ENCODE data around the gene CERS3.

CERS3 gene

GRCh38 chr15:100528833-100529428 is at the start of gene CERS3:
TSS of gene CERS3 (minus strand) at chr15:100528950. CDS start at chr15:100501849, 27,101 bp downstream.
- DNase-seq (ENCODE audit: low read depth in 1 of 2, low spot score in 1 of 2) = no peak

DNA sequence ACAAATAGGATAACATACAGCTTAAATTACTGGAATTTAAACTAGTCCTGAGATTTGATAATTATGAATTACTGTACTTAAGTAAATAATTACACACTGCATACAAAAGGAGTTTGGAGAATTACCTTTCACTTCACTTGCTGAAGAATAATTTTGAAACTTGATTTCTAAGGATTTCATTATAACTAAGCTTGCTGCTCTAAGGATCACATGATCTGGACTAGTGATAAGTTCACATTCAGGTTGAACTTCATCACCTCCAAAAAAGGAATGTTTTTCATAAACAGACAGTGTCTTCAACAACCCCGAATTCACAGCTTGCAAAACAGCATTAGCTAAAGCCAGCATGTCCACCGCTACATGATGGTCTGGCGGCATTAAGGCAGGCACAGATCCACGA is 44.8 kb upstream of the CERS3 start:
- no peak for DNase-seq (ENCODE audit: low read depth in 1 of 2, low spot score in 1 of 2)

DNA sequence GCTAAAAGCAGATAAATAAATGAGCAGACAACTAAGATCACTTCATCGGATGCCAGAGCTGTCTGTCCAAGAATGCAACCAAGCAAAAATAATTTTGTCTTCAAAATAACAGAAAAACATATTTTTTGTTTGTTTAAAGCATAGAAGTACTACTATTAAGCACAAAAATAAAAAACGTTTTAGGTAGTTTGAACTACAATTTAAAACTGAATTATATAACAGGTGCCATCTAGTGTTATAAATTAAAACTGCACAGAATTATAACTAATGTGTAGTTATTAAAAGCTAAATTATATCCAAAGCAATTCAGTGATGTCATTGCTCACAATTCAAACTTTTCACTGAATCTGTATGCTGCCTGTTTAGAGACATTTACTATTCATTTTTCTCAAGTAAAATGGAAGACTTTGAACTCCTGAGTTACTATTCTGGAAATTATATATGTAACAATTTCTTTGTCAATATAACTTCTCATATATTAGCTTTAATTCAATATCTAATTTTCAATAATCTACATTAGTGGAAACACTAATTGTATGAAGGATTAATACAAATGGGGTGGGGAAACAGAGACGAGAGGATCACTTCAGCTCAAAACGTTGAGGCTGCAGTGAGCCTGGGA is 43.7 kb upstream of the CERS3 start:
- no peak for DNase-seq (ENCODE audit: low read depth in 1 of 2, low spot score in 1 of 2)

- DNase-seq (ENCODE audit: low read depth in 1 of 2, low spot score in 1 of 2) = no peak
Observed at GRCh38 chr15:100571592-100572167, 42.9 kb upstream of the CERS3 start.

DNA sequence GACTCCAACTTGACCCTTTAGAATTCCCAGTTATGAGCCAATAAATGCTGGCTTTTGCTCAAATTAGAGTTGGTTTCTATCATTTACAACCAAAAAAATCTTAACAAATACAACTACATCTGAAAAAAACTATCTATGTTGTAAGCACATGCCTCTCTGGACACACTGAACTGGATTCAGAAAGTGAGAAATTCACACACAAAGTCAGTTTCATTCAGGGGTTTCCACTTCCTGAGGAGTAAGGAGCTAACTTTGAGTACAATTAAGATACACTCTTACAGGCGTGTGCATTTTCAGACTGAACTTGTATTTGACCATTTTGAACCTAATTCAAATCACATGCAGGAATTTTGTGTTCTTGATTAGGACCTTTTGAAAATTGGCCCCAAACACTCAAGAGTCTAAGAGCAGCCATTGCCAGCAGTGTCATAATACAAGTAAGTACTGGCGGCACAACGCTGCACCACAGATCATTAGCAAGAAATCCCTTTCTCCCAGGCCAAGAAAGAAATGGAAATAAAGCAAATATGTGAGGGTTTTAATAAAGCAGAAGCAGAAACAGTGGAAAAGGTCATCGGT is 42.1 kb upstream of the CERS3 start:
- DNase-seq (ENCODE audit: low read depth in 1 of 2, low spot score in 1 of 2) = no peak

GRCh38 chr15:100570275-100570674 is 41.5 kb upstream of the CERS3 start:
- DNase-seq (ENCODE audit: low read depth in 1 of 2, low spot score in 1 of 2) = no peak

GRCh38 chr15:100569391-100569790 is 40.6 kb upstream of the CERS3 start:
- DNase-seq (ENCODE audit: low read depth in 1 of 2, low spot score in 1 of 2) = no peak

DNA sequence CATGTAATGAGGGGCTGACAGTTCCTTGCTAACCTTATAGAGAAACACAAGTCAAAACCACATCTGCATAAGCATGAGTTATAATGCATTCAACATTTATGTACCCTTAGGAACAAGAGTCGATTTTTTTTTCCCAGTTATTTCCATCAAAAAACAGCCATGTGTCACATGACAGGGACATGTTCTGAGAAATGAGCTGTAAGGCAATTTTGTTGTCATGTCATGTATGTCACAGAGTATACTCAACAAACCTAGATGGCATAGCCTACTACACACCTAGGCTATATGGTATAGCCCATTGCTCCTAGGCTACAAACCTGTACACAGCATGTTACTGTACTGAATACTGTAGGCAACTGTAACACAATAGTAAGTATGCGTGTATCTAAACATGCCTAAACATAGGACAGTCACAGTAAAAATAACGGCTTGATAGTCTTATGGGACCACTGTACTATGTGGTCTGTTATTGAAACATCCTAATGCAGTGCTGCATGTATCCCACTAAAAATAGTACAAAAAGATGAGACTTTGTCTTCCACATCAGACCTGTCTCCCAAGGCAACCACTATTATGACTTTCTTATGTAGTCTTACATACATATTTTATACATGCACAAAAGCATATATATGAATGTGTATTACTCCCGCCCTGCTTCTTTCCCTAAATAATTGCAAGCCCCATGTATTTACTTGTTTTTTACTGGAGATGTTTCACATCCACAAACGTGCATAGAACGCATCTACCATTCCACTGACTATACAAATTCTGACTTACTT is 38.3 kb upstream of the CERS3 start:
- no peak for DNase-seq (ENCODE audit: low read depth in 1 of 2, low spot score in 1 of 2)

DNA sequence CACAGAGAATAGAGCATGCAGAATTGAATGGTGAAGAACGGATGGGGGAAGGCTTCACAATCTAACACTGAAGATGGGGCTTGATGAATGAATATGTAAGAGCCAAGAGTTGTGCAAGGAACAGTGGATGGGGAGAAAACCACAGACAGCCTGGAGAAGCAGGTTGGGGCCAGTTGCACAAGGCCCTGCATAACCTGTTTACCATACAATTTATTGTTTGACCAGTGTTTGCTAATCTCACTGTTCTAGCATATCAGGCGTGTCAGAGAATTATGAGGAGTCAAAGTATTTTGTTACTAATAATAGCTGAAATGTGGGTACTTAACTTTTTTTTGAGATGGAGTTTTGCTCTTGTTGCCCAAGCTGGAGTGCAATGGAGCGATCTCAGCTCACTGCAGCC is 36.8 kb upstream of the CERS3 start:
- no peak for DNase-seq (ENCODE audit: low read depth in 1 of 2, low spot score in 1 of 2)

DNA sequence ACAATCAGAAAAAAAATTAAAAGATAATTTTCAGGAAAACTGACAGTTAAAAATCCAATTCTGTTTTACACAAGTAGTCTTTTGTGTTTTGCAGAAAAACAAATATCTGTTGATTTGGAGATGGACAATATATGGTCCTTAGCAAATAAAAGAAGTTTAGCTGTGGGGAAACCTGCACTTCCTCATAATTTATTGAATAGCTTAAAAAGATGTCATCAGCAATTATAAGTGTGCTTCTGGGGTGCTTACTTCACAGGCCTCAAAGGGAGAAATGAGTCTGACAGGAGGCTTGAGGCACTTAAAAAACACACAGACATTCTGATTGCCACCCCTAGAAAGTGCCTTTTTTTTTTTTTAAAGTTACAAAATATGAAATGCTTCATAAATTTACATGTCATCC is 31.6 kb upstream of the CERS3 start:
- no peak for DNase-seq (ENCODE audit: low read depth in 1 of 2, low spot score in 1 of 2)

DNA sequence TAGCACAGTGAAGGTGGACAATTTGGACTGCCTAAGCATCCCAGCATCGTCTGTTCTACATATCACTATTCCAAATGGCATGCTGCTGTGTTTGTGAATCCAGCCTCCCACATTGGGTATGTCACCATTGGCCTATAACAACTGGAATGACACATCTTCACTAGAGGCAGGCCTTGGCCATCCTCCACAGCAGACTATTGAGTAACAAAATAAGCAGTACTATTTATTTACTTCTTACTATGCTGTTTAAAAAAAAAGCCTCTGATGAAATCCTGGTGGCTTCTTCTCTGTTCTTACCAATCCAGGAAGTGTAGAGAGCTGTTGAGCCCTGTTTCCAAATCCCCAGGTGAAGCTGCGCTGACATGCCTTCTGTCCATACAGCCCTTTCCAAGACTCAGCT is 30.6 kb upstream of the CERS3 start:
- DNase-seq (ENCODE audit: low read depth in 1 of 2, low spot score in 1 of 2) = no peak

GRCh38 chr15:100558771-100559254 is 30.1 kb upstream of the CERS3 start:
- no peak for DNase-seq (ENCODE audit: low read depth in 1 of 2, low spot score in 1 of 2)

DNA sequence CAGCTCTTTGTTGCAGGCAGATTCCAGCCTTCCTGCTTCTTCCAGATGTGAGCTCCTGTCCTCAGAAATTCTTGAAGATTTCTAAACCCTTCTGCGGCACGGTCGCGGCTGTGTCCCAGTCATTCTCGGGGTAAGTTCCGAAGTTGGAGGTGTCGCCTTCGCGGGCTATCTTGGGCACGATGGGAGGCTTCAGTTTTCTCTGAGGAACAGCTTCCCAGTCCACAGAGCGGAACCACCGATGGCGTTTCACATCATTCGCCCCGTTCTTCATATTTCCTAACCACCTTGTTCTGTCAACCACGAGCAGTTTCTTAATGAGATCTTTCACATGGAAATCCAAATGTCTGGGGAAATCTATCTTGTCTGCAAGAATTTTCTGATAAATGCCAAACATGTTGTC is 24.7 kb upstream of the CERS3 start:
- DNase-seq (ENCODE audit: low read depth in 1 of 2, low spot score in 1 of 2) = no peak

DNA sequence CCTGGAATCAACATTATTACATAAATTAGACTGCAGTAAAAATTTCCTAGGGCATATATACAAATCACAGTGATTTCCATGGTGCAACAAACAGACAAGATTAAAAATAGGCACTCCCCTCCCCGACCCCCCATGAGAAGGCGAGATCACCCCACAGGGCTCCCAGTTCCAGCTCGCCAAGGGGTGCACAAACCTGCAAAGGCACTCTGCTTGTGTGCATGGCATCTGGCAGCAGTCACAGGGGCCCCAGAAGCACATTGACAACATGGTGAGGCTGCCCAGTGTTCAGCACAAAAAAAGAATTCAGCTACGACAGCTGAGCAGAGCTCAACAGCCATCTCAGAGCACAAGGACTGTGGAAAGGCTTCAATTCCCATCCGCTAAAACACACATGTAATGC is 19.2 kb upstream of the CERS3 start:
- DNase-seq (ENCODE audit: low read depth in 1 of 2, low spot score in 1 of 2) = no peak

DNA sequence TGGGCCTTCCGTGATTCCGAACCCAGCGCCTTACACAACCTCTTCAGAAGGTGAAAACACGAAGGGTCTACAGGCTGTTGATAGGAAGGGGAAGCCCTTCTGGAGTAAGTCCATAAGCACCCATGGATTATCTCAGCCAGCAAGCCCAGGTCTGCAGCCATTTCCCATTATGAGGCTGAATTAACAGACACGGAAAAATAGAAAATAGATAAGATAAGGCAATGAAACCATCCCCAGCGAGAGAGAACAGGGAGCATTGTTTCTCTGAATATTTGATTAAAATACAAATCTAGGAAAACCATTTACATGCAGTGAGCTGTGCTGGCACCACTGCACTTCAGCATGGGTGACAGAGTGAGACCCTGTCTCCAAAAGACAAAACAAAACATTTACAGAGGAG is 16.2 kb upstream of the CERS3 start:
- no peak for DNase-seq (ENCODE audit: low read depth in 1 of 2, low spot score in 1 of 2)

GRCh38 chr15:100544338-100544841 is 15.6 kb upstream of the CERS3 start:
- no peak for DNase-seq (ENCODE audit: low read depth in 1 of 2, low spot score in 1 of 2)

DNA sequence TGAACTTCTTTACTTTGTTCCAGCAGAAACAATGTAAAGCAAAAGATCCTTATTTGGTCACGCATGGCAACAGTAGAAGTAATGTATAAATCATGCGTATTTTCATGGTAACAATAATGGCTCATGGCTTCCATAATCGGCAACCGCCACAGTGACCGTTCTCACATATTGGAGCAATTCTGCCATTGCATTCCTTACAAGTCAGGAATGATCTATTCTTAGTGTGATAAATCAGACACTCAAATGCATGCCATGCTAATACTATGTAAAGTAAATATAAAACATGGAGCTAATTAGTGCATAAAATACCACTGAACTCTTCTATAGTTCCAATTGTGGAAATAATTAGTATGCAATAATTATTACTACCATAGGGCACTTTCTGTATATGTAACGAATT is 13.5 kb upstream of the CERS3 start:
- DNase-seq (ENCODE audit: low read depth in 1 of 2, low spot score in 1 of 2) = no peak

DNA sequence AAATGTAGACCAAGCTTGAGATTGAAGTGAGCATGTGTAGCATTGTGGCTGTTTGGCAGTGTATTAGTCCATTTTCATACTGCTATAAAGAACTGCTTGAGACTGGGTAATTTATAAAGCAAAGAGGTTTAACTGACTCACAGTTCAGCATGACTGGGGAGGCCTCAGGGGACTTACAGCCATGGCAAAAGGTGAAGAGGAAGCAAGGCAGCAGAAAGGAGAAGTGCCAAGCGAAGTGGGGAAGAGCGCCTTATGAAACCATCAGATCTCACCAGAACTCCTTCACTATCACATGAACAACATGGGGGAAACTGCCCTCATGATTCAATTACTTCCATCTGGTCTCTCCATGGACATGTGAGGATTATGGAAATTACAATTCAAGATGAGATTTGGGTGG is 8.6 kb upstream of the CERS3 start:
- DNase-seq (ENCODE audit: low read depth in 1 of 2, low spot score in 1 of 2) = no peak

DNA sequence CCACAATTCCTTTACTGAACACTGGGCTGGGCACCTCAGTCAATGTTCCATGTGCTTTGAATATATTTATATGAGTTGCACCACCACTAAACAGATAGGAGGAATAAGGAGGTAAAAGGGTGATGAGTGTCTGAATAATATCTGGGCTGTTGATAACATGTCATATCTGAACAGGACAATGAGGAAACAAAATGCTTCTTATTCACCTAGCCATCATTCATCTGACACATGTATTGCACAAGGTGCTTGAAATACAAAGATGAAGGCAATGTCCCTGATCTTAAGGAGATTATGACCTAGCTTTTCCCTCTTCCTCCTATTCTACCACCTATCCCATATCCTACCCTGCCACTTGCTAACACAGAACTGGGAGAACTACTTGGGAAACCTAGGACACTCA is 8.0 kb upstream of the CERS3 start:
- no peak for DNase-seq (ENCODE audit: low read depth in 1 of 2, low spot score in 1 of 2)

GRCh38 chr15:100533886-100534285 is 5.1 kb upstream of the CERS3 start:
- DNase-seq (ENCODE audit: low read depth in 1 of 2, low spot score in 1 of 2) = no peak

DNA sequence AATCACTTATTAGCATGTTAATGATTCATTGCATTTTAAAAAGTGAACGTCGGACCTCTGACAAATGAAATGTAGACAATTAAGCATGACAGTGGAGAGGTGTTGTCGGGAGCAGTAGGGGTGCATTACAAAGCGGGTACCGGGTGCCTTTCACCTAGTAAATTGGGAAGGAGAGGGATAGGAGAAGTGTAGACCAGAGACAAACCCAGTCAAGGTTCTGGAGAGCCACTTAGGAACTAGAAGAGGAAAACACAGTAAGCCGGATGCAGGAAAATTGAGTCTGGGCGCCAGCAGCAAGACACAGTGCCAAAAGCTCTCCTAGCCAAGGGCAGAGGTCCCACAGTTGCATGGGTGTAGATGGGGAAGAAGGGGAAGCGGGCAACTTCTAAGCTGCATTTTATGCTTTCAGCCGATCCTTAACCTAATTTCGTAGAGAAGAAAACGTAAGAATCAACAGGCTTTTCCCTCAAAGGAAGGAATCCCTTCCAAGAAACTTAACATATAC is 3.1 kb upstream of the CERS3 start:
- DNase-seq (ENCODE audit: low read depth in 1 of 2, low spot score in 1 of 2) = no peak
